ACHN (cell line): ENCODE data around the gene CNPY4.
A peak's percentile ranks its signal among the peaks of the same experiment; 100 is the strongest.
"Not testable (repeated sequence)": the region's sequence is repeated elsewhere in the genome, so short reads cannot be mapped to it uniquely, and the experiment has no call there.

Experiments used
- DNase-seq: peaks from one replicate; pipeline ENCODE4 v3.0.0-alpha.2; 2015
- in situ Hi-C: cut with HindIII; loops from 2 replicates; pipeline ENCODE4 v1.10.0; 2017; ENCODE audit warnings: low sequenced_read_pairs, low pct_ligation_motif_present, low pct_unique_long_range_greater_than_20kb

The CNPY4 gene

DNA sequence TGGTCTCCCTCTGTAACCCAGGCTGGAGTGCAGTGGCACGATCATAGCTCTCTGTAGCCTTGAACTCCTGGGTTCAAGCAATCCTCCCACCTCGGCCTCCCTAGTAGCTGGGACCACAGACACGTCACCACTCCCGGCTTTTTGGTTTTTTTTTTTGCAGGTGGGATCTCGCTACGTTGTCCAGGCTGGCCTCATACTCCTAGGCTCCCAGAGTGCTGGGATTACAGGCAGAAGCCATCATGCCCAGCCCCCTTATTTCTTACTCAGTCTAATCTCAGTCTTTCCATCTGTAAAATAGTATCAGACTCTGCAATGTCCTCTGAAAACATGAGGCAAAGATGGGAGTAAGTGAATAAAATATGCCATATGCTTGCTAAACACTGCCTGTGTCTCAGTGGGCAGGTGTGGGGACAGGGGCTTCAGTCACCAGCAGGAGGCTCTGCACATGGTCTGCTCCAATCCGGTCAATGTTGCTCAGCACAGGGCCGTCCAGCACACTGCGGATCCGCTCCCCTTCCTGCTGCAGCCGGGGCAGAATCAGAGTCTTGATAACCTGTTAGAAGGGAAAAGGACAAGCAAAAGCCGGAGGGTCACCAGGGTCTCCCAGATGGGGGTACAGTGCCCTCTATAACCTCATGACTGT, 9.8 kb upstream of the CNPY4 start:
- in situ Hi-C loops, result no loop called here
- DNase-seq, result no peak

DNA sequence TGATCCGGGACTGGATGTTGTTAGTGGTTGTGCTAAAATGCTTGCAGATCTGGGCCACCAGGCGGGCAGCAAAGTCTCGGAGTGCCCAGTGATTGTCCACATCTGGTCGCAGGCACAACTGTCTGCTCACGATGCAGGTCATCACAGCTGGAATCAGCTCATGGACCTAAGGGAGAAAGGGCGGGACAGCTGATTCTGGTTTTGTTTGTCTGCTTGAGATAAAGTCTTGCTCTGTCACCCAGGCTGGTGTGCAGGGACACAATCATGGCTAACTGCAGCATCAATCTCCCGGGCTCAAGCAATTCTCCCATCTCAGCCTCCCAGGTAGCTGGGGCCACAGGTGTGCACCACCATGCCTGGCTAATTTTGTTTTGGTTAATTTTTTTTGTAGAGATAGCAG, 8.3 kb upstream of the CNPY4 start:
- in situ Hi-C loops, result no loop called here
- no peak for DNase-seq

- DNase-seq, result no peak
- in situ Hi-C loops, result no loop called here
Measured at GRCh38 chr7:100111914-100112313, 7.5 kb upstream of the CNPY4 start.

DNA sequence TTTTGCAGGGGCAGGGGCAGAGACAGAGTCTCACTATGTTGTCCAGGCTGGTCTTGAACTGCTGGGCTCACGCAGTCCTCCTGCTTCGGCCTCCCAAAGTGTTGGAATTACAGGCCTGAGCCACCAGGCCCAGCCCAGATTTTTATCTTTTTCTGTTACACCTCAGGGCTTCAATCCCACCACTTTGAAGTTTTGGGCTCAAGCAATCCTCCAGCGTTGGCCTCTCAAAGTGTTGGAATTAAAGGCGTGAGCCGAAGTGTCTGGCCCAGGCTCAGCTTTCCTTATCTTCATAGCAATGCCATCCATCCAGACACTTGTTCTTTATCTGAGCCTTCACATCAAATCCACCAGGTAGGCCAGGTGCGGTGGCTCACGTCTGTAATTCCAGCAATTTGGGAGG, 4.4 kb upstream of the CNPY4 start:
- in situ Hi-C loops, result no loop called here

GRCh38 chr7:100118388-100119071, 904 bp upstream of the CNPY4 start:
- in situ Hi-C loops, result no loop called here
- peak; percentile 62 for DNase-seq

More for the DNA sequence above, 4.4 kb upstream of the CNPY4 start:
- no peak for DNase-seq

- DNase-seq, result peak; percentile 70
- in situ Hi-C loops, result no loop called here
Measured at GRCh38 chr7:100119970-100120732, 717 bp downstream of the CNPY4 start.

- in situ Hi-C loops, result no loop called here
- DNase-seq, result no peak
Measured at GRCh38 chr7:100120733-100121036, 1.3 kb downstream of the CNPY4 start.

GRCh38 chr7:100122067-100122466, 2.6 kb downstream of the CNPY4 start:
- no peak for DNase-seq
- in situ Hi-C loops, result no loop called here

- no peak for DNase-seq
- in situ Hi-C loops, result no loop called here
Measured at GRCh38 chr7:100122568-100122967, 3.1 kb downstream of the CNPY4 start.

GRCh38 chr7:100124301-100125230, 5.1 kb downstream of the CNPY4 start:
- in situ Hi-C loops, result no loop called here
- no peak for DNase-seq

DNA sequence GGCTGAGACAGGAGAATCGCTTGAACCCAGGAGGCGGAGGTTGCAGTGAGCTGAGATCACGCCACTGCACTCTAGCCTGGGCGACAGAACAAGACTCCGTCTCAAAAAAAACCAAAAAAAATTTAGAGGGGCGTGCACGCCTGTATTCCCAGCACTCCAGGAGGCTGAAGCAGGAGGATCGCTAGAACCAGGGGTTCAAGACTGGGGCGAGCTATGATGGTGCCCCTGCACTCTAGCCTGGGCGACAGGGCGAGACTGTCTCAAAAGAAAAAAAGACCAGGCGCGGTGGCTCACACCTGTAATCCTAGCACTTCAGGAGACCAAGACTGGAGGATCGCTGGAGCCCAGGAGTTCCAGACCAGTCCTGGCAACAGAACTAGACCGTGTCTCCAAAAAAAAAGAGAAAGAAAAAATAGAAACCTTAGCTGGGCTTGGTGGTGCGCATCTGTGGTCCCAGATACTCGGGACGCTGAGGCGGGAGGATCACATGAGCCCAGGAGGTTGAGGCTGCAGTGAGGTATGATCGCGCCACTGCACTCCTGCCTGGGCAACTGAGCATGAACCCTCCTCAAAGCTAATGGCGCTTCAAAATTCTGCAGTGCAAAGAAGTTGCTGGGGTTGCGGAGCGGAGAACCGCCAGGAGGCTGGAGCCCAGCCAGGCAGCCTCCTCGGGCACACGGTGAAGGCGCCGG, 7.0 kb downstream of the CNPY4 start:
- in situ Hi-C loops, result no loop called here
- DNase-seq, result no peak

DNA sequence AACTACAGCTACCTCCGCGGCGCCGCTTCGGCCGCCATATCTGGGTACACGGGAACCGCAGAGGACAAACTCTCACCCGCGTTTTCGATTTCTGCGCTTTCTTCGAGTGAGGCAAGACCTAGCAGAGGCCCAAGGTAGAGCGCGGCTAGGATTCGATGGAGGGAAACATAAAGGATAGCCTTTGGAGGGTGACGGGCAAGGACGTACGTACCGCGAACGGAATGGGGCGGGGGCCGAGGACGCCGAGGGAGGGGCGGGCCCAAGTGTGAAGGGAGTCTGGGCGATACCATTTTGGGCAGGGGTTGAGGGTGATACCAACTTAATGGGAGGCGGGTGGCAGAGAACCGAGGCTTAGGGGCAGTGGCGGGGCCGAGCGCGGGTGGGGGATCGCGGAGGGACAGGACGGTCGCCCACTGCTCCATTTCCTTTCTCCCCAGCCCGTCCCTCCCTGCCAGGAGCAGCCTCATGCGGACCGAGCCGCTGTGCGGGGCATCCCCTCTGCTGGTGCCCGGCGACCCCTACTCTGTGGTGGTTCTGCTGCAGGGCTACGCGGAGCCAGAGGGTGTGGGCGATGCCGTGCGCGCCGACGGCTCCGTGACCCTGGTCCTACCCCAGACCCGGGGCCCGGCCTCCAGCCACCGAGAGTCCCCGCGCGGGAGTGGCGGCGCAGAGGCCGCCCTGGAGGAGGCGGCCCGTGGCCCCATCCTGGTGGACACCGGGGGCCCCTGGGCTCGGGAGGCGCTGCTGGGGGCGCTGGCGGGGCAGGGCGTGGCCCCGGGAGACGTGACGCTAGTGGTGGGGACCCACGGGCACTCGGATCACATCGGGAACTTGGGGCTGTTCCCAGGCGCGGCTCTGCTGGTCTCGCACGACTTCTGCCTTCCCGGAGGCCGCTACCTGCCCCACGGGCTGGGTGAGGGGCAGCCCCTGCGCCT, 7.8 kb downstream of the CNPY4 start, which contains the start of gene MBLAC1:
TSS of gene MBLAC1 (plus strand) at position 37 of the 935 bp plus-strand sequence. CDS start at position 466, 429 bp downstream.
- peak; percentile 95 for DNase-seq
- in situ Hi-C loops, result no loop called here

DNA sequence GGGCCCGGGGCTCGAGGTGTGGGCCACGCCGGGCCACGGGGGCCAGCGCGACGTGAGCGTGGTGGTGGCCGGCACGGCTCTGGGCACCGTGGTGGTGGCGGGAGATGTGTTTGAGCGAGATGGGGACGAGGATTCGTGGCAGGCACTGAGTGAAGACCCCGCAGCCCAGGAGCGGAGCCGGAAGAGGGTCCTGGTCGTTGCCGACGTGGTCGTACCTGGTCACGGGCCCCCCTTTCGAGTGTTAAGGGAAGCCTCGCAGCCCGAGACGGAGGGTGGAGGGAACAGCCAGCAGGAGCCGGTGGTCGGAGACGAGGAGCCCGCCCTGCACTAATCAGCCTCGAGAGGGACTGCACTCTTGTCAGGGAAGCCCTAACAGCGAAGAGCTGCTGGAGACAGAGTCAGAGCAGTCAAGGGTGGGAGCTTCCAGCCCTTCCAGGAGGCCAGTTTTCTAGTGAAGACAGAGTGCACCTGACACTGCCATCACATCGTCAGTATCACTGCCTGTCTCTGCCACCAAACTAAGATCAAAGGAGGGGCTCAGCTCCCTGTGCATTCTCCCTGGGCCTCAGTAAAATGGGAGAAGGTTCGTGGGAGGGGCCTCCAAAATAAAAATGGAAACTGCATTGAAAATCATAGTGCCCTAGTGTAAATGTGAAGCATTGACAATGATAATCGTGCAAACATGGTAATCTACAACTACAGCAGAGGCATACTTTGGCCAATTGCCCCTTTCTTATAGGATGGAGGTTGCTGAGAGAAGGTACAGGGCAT, 8.6 kb downstream of the CNPY4 start:
- in situ Hi-C loops, result no loop called here
- peak; percentile 45 for DNase-seq

DNA sequence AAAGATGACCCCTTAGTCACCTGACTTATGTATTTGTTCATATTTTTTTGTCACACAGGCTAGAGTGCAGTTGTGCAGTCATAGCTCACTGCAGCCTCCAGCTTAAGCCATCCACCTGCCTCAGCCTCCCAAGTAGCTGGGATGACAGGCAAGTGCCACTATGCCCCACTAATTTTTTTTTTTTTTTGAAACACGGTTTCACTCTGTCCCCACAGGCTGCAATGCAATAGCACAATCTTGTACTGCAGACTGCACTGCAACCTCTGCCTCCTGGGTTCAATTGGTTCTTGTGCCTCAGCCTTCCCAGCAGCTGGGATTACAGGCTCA, 9.2 kb downstream of the CNPY4 start:
- DNase-seq, result no peak
- in situ Hi-C loops, result no loop called here

DNA sequence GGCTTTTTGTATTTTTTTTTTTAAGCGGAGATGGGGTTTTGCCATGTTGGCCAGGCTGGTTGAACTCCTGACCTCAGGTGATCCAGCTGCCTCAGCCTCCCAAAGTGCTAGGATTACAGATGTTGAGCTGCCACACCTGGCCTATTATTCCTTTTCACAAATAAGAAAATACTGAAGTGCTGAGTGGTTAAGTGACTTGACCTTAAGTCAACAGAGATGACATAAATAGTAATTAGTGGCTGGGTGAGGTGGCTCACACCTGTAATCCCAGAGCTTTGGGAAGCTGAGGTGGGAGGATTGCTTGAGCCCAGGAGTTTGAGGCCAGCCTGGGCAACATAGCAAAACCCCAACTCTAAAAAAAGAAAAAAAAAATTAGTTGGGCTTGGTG, 10.8 kb downstream of the CNPY4 start:
- DNase-seq, in situ Hi-C loops: not testable (repeated sequence)

- in situ Hi-C loops, result no loop called here
- peak; percentile 76 for DNase-seq
Measured at GRCh38 chr7:100130608-100131453, 11.4 kb downstream of the CNPY4 start.
